Cardiac fibroblast (primary cell): ENCODE data around the gene LMO4.

Source experiments
- DNase-seq, 2 donors: peaks; one replicate each; pipeline versions ENCODE4 v3.0.0 to v3.0.0-alpha.2; 2010; ENCODE audit warnings: low read depth in 2 of 2
- H3K4me3 ChIP-seq, 2 donors: replicated peaks in 1 of 2; 1 replicate in 1 of 2; 2 replicates in 1 of 2; pipeline ENCODE4 v1.5.1; 2011; ENCODE audit warnings: low read depth in 2 of 2, low read length in 2 of 2, mild to moderate bottlenecking in 2 of 2, moderate library complexity in 1 of 2
- TF ChIP-seq, protein P1 (sequence below): IDR thresholded peaks from one replicate; pipeline ENCODE4 v1.5.1; 2011; ENCODE audit warnings: low read depth, mild to moderate bottlenecking, low read length, inconsistent platforms

The LMO4 gene

DNA sequence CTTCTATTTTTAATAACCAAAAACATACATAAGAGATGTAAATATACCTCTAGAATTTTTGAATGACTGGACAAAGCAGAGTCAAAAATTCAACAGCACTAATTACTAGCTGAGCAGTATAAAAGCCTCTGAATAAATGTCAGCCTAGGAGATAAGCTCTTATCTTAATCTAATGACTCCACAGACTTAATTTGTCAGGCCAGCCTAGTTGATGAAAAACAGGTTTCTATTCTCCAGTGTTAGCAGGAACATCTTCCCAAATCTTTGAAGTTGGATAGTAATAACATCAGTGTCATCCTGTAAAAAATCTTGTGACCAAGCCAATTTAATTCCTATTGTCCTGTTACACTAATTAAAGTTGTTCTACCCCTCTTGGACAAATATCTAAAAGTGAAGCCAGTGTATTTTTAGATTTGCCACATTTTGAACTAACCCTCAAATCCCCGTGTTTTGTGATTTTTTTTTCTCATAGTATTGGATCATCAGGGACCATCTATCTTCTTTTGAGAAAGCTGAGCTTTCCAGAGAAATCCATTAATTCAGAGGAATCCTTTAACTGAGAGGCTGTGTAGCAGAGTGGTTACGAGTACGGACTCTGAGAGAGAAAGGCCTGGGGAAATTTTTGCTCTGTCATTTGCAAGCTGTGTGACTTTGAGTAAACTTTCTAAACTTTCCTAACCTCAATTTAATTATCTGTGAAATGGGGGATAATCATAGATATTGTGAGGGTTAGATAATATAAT, 41.2 kb downstream of the LMO4 start:
- no peak for DNase-seq
- H3K4me3 ChIP-seq: no peak overlapping the region
- TF ChIP-seq, protein P1, sequence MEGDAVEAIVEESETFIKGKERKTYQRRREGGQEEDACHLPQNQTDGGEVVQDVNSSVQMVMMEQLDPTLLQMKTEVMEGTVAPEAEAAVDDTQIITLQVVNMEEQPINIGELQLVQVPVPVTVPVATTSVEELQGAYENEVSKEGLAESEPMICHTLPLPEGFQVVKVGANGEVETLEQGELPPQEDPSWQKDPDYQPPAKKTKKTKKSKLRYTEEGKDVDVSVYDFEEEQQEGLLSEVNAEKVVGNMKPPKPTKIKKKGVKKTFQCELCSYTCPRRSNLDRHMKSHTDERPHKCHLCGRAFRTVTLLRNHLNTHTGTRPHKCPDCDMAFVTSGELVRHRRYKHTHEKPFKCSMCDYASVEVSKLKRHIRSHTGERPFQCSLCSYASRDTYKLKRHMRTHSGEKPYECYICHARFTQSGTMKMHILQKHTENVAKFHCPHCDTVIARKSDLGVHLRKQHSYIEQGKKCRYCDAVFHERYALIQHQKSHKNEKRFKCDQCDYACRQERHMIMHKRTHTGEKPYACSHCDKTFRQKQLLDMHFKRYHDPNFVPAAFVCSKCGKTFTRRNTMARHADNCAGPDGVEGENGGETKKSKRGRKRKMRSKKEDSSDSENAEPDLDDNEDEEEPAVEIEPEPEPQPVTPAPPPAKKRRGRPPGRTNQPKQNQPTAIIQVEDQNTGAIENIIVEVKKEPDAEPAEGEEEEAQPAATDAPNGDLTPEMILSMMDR: no peak

DNA sequence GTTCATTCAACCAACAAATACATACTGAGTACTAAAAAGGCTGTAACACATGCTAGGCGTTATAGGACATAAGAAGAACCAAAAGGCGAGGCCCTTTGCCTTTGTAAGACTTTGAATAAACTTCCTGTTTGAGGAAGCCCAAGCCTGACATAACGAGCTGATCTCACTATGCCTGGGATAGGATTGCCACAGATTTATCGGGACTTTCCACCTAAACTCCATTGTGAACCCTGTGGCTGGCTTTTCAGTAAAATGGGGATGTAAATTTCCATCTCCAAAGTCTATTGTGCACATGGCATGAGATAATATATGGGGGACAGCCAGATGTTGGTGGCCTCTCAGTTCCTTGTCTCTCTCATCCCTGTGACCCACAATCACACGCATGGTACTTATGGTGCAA, 41.9 kb downstream of the LMO4 start:
- no peak overlapping the region for H3K4me3 ChIP-seq
- no peak for DNase-seq
- TF ChIP-seq, protein P1: no peak

DNA sequence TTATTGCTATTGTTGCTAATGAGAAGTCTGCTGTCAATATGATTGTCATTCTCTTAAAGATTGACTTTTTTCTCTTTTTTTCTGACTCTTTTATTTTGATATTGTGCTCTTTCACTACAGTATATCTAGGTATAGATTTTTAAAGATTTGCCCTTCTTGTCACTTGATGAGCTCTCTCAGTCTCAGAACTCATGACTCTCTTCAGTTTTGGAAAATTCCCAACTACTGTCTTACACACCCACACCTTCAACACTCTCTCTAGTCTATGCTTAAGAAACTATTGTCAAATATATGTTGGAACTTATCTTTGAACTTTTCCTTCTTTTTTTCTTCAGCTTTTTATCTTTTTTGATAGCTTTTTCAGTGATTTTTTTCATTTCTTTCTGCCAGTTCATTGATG, 50.6 kb downstream of the LMO4 start:
- TF ChIP-seq, protein P1: no peak
- DNase-seq: no peak
- no peak overlapping the region for H3K4me3 ChIP-seq

DNA sequence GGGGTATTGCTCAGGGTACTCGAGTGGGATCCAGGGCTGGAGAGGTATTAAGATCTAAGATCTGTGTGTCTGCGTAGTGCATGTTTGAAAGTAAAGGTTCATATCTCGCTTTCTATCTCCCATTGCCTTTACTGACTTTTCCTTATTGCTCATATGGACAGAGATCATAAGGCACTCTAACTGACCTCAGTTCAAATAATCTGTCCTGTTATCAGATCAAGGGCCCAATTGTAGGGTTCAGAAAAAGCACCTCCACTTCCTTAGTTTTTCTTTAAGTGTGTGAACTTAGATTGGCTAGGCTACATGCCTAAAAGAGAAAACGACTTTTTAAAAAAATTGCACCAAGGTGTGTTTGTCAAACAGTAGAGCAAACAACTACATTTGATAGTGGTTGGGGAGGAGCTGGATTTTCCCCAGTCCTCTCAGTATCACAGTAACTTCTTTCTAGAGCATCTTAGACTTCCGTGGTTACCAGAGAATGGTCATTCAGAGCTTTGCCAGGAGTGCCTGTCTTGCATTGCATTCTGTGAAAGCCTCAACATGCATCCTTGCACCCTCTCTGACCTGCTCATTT, 57.6 kb downstream of the LMO4 start:
- H3K4me3 ChIP-seq: no peak overlapping the region
- DNase-seq: no peak
- TF ChIP-seq, protein P1: no peak

DNA sequence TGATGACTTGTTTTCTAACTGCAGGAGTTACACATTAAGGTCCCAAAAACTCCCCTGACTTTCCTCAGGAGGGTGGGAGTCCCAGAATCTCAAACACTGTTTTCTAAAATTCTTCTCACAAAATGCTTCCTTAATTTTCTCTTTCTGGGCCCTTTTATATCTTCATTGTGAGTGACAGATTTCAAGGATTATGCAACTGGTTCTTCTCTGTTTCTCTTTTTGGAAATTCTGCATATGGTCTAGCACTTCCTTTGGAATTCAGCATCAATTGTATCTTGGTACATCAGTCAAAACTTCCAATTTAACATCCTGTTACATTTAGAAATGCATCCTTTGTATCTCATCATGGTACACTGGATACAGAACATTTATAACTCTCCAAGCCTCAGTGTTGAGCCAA, 59.7 kb downstream of the LMO4 start:
- H3K4me3 ChIP-seq: no peak overlapping the region
- no peak for DNase-seq
- TF ChIP-seq, protein P1: no peak

DNA sequence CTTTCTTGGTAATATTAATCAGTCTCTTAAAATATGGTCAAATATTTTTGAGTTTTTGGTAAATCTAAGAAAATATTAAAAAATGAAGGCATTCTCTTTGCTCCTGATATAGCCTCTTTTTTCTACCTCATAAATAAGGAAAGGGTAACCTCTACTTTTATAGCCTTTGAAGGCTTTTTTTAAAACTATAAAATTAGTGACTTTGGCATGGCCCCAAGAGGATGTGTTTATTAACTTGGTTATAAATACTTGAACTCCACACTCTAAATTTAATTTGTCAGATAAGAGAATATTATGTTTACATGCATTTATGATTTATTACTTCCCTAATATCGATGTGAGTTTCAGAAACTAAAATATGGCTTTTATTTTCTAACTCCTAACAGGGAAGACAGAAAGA, 60.3 kb downstream of the LMO4 start:
- no peak overlapping the region for H3K4me3 ChIP-seq
- TF ChIP-seq, protein P1: no peak
- no peak for DNase-seq

DNA sequence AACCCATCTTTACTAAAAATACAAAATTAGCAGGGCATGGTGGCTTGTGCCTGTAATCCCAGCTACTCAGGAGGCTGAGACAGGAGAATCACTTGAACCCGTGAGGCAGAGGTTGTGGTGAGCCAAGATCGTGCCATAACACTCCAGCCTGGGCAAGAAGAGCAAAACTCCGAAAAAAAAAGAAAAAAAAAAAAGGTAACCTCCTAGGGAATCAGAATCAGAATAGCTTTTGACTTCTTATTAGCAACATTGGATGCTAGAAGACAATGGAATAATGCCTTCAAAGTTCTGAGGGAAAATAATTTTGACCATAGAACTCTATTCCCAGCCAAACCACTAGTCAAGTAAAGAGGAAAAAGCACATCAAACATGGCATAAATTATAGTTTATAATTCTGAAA, 60.9 kb downstream of the LMO4 start:
- no peak for DNase-seq
- TF ChIP-seq, protein P1: no peak
- no peak overlapping the region for H3K4me3 ChIP-seq
